K562 (cell line): Measurements from ENCODE around the gene PPP4R1.

Experiments used
- EGR1 ChIP-seq: fragments of 450-650 bp; conservative IDR thresholded peaks from 2 replicates; pipeline ENCODE4 v1.6.1; 2017; ENCODE audit warnings: mild to moderate bottlenecking
- TCFL5 ChIP-seq: fragments of 250-450 bp; sonication (Bioruptor Pico); conservative IDR thresholded peaks from 2 replicates; pipeline ENCODE4 v1.6.1; 2021; ENCODE audit warnings: mild to moderate bottlenecking, moderate library complexity, matching md5 sums
- THRAP3 ChIP-seq: fragments of 450-650 bp; IDR thresholded peaks from 2 replicates; pipeline ENCODE4 v1.6.1; 2016; ENCODE audit warnings: mild to moderate bottlenecking, inconsistent platforms, borderline replicate concordance
- TSC22D4 ChIP-seq: fragments of 450-650 bp; IDR thresholded peaks from 2 replicates; pipeline ENCODE4 v1.6.1; 2016; ENCODE audit warnings: missing genetic modification characterization, missing biosample characterization, control low read depth

GRCh38 chr18:9545029-9545428 is 69.3 kb downstream of the PPP4R1 start:
- TF ChIP-seq TCFL5 (CRISPR knock-in tag) (no peak), EGR1 (no peak), TSC22D4 (tag) (no peak), THRAP3 (no peak)
